Gastroesophageal sphincter (tissue), 3 donors: Measurements from ENCODE around the gene CAMP.

Experiments
- CTCF ChIP-seq, 4 experiments: fragments of 200-600 bp in 2 of 4; fragments of 450-650 bp in 2 of 4; sonication (generic) in 1 of 4; IDR thresholded peaks; one replicate each; pipeline ENCODE4 v1.5.1; 2017 to 2019; ENCODE audit warnings: antibody characterized with exemption in 4 of 4, mild to moderate bottlenecking in 2 of 4, moderate library complexity in 2 of 4
- POLR2A ChIP-seq, 2 donors: fragments of 450-650 bp; IDR thresholded peaks; one replicate each; pipeline ENCODE4 v1.6.1; 2017; ENCODE audit warnings: antibody characterized with exemption in 2 of 2, mild to moderate bottlenecking in 2 of 2, moderate library complexity in 1 of 2

- peak in 3 of 4 experiments; percentile 41 to 64 (median 47) for TF ChIP-seq CTCF (IDR thresholded peaks at IDR 0.05)
- no peak for TF ChIP-seq POLR2A (IDR thresholded peaks at IDR 0.05)
Measured at GRCh38 chr3:48232734-48233133, 9.4 kb downstream of the CAMP start.
